MM.1S (cell line): ENCODE measurements around the gene PRSS56.

Source experiments
- EZH2 ChIP-seq: fragments of 300-600 bp; sonication (generic); optimal IDR thresholded peaks from 2 replicates; pipeline ENCODE3; 2017; ENCODE audit warnings: low read depth, mild to moderate bottlenecking, antibody characterized with exemption, low read length, mixed read lengths
- TF ChIP-seq, protein P1 (sequence below): fragments of 300-600 bp; sonication (generic); IDR thresholded peaks from 2 replicates; pipeline ENCODE4 v1.5.1; 2016; ENCODE audit warnings: antibody characterized with exemption, low read length, mixed read lengths

DNA sequence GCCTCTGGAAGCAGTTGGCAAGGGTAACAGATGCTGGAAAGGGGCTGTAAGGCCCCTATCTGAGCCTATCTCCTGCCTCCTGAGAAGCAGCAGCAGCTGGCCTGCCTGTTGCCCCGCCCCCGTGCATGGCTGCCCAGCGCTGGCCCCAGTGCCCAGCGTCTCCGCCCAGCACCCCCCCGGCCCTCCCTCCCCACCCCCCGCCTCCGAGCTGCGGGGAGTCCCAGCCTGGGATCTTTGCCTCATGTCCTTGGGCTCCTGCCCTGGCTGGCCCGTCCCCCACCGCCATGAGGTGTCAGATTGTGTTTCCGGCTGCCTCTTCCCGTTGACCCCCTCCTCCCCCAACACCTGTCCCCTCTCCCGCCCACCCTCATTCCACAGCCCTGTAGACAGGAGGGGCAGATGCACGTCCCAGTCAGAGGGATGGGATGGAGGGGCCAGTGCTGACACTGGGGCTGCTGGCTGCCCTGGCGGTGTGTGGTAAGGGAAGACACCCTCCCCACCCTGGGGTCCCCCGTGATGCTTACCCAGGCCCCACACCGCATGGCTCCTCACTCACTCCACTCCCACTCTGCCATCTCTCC lies 5.7 kb downstream of the PRSS56 start, which contains the start of gene CHRND:
- TF ChIP-seq, protein P1, sequence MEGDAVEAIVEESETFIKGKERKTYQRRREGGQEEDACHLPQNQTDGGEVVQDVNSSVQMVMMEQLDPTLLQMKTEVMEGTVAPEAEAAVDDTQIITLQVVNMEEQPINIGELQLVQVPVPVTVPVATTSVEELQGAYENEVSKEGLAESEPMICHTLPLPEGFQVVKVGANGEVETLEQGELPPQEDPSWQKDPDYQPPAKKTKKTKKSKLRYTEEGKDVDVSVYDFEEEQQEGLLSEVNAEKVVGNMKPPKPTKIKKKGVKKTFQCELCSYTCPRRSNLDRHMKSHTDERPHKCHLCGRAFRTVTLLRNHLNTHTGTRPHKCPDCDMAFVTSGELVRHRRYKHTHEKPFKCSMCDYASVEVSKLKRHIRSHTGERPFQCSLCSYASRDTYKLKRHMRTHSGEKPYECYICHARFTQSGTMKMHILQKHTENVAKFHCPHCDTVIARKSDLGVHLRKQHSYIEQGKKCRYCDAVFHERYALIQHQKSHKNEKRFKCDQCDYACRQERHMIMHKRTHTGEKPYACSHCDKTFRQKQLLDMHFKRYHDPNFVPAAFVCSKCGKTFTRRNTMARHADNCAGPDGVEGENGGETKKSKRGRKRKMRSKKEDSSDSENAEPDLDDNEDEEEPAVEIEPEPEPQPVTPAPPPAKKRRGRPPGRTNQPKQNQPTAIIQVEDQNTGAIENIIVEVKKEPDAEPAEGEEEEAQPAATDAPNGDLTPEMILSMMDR: no peak
- TF ChIP-seq EZH2: no peak
